A204.1 (cell line): ENCODE measurements around the gene KIF6.

Experiments used
- FAIRE-seq: peaks from 2 replicates; lab custom pipeline; 2012; peaks lifted over from hg19 to GRCh38; lab: Jason Lieb, UNC

Gene KIF6

GRCh38 chr6:39446909-39447308 lies 278.3 kb downstream of the KIF6 start:
- FAIRE-seq, result no peak

GRCh38 chr6:39445667-39446066 lies 279.5 kb downstream of the KIF6 start:
- FAIRE-seq, result no peak

- FAIRE-seq, result no peak
Observed at GRCh38 chr6:39444479-39445019, 280.7 kb downstream of the KIF6 start.

GRCh38 chr6:39441986-39442385 lies 283.2 kb downstream of the KIF6 start:
- FAIRE-seq, result no peak

- FAIRE-seq, result no peak
Observed at GRCh38 chr6:39441301-39441700, 283.9 kb downstream of the KIF6 start.

- no peak for FAIRE-seq
Observed at GRCh38 chr6:39440039-39440426, 285.2 kb downstream of the KIF6 start.

GRCh38 chr6:39439342-39440038 lies 285.7 kb downstream of the KIF6 start:
- no peak for FAIRE-seq

- FAIRE-seq, result no peak
Observed at GRCh38 chr6:39433630-39434029, 291.6 kb downstream of the KIF6 start.

GRCh38 chr6:39432330-39433025 lies 292.7 kb downstream of the KIF6 start:
- no peak for FAIRE-seq

GRCh38 chr6:39430871-39431523 lies 294.2 kb downstream of the KIF6 start:
- FAIRE-seq, result no peak

GRCh38 chr6:39430446-39430845 lies 294.8 kb downstream of the KIF6 start:
- no peak for FAIRE-seq

GRCh38 chr6:39428816-39429215 lies 296.4 kb downstream of the KIF6 start:
- no peak for FAIRE-seq

- FAIRE-seq, result no peak
Observed at GRCh38 chr6:39428152-39428551, 297.1 kb downstream of the KIF6 start.

GRCh38 chr6:39426073-39426456 lies 299.1 kb downstream of the KIF6 start:
- FAIRE-seq, result no peak

- no peak for FAIRE-seq
Observed at GRCh38 chr6:39425346-39426072, 299.7 kb downstream of the KIF6 start.

- no peak for FAIRE-seq
Observed at GRCh38 chr6:39424831-39425230, 300.4 kb downstream of the KIF6 start.

GRCh38 chr6:39422238-39422637 lies 303.0 kb downstream of the KIF6 start:
- FAIRE-seq, result no peak

- no peak for FAIRE-seq
Observed at GRCh38 chr6:39421383-39422225, 303.6 kb downstream of the KIF6 start.

- no peak for FAIRE-seq
Observed at GRCh38 chr6:39420300-39421265, 304.6 kb downstream of the KIF6 start.

GRCh38 chr6:39419607-39420006 lies 305.6 kb downstream of the KIF6 start:
- no peak for FAIRE-seq
